HG03045 (cell line): Measurements from ENCODE around the gene CAMK2A.
"Not testable (repeated sequence)": the region's sequence is repeated elsewhere in the genome, so short reads cannot be mapped to it uniquely, and the experiment has no call there.

Experiments used
- ATAC-seq: cut with Tn5 transposase; IDR thresholded peaks from one replicate; pipeline ENCODE4 v1.9.1; 2021; ENCODE audit warnings: mild to moderate bottlenecking, moderate library complexity; ENCODE audit not compliant: unreplicated experiment

CAMK2A gene

DNA sequence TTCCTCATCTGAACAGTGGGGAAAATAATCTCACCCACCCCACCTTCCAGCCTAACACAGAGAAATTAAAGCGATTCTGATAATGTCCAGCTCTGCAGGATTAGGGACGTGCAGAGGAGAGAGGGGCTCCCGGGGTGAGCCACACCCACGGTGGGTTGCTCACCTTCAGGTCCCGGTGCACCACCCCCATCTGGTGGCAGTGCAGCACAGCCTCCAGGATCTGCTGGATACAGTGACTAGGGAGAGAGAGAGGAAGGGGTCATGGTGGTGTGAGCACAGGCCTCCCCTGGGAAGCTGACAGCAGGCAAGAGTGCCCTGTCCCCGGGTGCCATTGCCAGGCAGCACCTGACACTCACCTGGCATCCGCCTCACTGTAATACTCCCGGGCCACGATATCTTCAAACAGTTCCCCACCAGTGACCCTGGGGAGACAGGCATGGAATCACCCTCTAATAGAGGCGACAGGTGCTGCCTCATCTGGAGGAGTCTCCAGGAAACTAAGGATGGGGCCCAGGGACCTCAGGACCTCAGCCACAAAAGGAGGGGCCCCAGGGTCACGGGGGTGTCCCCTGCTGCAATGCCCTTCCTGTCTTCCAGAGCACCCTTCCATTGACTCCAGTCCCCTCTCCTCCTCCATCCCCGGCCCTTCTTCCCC, 33.0 kb downstream of the CAMK2A start:
- ATAC-seq = no peak

- ATAC-seq = no peak
Measured at GRCh38 chr5:150255659-150256409, 33.7 kb downstream of the CAMK2A start.

GRCh38 chr5:150254774-150255173, 34.8 kb downstream of the CAMK2A start:
- ATAC-seq = no peak

DNA sequence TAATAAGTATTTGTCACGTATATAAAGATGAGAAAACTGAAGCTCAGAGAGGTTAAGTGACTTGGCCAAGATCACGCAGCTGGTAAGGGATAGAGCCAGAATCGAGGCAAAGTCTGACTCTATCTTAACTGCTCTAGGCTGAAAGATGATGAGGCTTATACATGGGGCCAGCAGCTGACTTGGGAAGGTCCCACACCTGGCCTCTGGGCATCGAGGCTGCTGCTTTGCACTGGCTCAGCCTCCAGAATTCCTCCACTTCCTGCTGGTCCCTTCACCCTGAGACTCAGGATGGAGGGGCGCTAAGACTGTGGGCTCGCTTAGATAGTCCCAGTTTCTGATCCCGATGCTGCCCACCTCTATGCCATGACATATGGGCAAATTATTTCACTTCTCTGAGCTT, 35.2 kb downstream of the CAMK2A start:
- ATAC-seq = no peak

GRCh38 chr5:150253416-150254208, 36.0 kb downstream of the CAMK2A start:
- ATAC-seq = no peak

DNA sequence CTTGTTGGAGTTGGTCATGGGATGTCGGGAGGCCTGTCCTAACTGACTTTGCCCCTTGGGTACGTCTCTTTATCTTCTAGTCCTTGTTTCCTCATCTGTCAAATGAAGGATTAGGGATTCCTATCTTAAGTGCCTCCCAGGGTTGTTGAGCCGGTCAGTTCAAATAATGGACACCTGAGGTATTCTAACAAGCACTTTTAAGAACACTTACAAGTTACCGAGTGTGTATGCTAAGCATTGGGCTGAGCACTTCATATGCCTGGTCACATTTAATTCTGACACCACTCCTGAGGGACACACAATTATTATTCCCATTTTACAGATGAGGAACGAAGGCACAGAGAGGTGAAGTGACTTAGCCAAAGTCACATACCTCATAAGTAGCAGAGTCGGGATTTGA, 37.1 kb downstream of the CAMK2A start:
- ATAC-seq = no peak

DNA sequence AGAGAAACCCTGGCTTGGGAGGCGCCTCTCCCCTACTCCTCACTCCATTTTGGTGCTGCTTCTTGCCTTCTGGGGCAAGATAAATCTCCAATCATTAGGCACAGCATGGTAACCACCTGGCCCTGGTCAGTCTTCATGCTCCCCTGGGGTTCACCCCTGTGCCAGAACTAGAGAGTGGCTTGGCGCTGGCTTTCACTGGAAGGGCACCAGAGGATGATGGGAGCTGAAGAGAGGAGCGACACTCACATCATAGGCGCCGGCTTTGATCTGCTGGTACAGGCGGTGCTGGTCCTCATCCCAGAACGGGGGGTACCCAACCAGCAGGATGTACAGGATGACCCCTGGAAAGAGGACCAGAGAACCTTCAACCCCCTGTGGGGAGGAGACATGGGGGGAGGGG, 38.1 kb downstream of the CAMK2A start:
- no peak for ATAC-seq

- ATAC-seq = no peak
Measured at GRCh38 chr5:150249744-150250143, 39.8 kb downstream of the CAMK2A start.

DNA sequence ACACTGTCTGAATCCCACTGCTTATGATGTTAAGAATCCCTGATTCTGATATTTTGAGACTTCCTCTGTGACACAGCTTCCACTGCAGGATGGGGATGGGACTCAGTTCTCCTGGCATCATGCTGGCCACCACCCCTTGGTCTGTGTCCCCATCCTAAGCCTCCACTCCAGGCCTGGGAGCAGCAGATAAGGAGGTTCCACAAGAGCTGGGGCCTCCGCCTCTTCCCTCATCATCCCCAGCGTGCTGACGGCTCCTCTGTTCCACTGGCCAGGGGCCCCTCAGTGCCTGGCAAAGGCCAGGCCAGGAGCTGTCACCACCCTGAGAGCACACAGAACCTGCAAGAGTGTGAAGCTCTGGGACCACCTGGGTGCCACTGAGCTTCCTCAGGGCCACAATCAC, 40.6 kb downstream of the CAMK2A start:
- ATAC-seq = no peak

DNA sequence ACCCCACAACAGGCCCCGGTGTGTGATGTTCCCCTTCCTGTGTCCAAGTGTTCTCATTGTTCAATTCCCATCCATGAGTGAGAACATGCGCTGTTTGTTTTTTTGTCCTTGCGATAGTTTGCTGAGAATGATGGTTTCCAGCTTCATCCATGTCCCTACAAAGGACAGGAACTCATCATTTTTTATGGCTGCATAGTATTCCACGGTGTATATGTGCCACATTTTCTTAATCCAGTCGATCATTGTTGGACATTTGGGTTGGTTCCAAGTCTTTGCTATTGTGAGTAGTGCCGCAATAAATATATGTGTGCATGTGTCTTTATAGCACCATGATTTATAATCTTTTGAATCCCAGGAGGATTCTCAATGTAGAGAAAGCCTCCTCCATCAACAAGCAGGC, 41.1 kb downstream of the CAMK2A start:
- not testable (repeated sequence) for ATAC-seq

DNA sequence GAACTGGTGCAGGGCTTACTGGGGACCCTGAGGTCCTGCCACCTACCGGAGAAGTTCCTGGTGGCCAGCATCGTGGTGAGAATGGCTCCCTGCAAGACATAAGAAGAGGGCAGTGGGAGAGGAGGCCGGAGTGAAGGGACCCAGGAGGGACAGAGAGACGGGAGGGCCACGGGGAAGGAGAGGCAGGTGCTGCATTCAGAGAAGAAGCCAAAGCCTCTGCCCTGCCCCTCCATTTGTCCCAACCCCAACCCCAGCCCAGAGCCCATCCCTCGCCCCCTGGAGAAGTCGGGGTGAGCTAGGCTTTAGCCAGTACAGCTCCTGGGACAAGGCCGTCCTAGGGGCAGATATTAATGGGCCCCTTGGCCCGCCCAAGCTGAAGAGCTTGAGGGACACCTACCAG, 41.8 kb downstream of the CAMK2A start:
- no peak for ATAC-seq

- no peak for ATAC-seq
Measured at GRCh38 chr5:150246835-150247234, 42.7 kb downstream of the CAMK2A start.

GRCh38 chr5:150246429-150246828, 43.1 kb downstream of the CAMK2A start:
- ATAC-seq = no peak

GRCh38 chr5:150245808-150246207, 43.8 kb downstream of the CAMK2A start:
- ATAC-seq = no peak

DNA sequence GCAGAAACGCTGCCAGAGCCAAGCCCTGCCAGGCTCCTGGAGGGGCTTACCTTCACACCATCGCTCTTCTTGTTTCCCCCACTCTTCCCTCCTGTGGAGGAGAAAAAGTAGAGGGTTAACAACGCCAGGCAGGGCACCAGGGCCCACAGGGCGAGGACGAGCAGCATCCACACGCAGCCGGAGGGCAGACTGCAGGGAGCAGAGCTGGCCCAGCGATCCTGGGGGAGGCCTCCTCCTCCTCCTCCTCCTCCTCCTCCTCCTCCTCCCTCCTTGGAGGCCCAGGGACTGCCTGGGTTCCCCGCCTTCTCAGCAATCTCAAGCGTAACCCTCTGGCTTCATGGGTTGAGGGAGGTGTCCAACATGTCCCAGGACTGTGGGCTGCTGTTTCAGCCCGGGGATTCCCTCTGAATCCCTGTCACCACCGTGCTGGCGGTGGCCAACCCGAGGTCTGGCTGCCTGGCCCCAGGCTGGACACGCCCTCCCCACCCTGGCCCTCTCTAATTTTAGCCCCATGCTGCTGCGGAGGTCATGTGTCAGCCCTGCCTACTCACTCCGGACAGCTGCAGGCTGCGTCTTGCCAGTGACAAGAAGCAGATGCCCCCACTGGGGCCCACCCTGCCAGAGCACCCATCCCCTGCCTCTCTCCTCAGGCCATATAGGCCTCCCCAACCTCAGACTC, 44.3 kb downstream of the CAMK2A start:
- no peak for ATAC-seq

DNA sequence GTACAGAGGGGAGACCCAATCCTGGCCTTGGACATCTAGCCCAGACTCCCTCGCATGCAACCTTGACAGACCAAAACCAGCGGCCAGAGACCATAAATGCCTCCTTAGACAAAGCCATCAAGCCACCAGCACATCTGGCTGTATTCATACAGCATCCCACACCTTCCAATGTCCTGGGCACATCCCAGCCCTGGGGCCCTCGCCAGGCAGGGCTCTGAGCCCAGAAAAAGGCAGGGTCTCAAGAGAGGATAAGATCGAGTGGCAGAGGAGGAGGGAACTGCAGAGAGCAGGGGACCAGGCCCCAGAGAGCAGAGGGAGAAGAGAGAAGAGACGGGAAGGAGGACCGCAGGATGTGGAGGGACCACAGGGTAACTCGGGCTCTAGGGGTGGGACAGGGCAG, 45.4 kb downstream of the CAMK2A start:
- ATAC-seq = no peak

- no peak for ATAC-seq
Measured at GRCh38 chr5:150243590-150243989, 46.0 kb downstream of the CAMK2A start.

DNA sequence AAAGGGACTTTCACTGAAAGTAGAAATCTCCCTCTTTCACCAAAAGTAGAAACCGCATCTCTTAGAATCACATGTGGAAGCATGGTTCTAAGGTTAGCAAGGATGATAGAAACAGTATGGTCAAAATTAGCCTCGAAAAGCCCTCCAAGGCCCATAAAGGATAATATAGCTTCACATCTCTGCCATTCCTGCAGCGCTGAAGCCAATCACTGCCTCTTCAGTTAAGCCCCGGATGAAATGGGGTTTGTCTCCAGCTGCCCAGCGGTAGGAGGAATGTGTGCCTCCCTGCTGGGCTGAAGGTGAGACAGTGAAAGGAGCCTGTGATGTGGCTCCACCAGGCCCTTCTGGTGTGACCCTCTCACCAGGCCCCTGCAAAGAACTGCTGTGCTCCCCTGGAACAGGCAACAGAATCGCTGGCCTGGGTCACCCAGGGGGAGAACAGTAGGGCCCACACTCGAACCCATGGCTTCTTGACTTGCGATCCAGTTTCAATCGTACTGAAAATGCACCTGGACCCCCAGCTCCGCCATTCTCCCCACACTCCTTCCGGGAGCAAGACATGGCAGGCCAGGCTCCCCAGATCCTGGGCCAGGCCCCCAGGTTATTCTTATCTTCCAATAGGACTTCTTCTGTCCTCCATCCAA, 47.2 kb downstream of the CAMK2A start:
- no peak for ATAC-seq

DNA sequence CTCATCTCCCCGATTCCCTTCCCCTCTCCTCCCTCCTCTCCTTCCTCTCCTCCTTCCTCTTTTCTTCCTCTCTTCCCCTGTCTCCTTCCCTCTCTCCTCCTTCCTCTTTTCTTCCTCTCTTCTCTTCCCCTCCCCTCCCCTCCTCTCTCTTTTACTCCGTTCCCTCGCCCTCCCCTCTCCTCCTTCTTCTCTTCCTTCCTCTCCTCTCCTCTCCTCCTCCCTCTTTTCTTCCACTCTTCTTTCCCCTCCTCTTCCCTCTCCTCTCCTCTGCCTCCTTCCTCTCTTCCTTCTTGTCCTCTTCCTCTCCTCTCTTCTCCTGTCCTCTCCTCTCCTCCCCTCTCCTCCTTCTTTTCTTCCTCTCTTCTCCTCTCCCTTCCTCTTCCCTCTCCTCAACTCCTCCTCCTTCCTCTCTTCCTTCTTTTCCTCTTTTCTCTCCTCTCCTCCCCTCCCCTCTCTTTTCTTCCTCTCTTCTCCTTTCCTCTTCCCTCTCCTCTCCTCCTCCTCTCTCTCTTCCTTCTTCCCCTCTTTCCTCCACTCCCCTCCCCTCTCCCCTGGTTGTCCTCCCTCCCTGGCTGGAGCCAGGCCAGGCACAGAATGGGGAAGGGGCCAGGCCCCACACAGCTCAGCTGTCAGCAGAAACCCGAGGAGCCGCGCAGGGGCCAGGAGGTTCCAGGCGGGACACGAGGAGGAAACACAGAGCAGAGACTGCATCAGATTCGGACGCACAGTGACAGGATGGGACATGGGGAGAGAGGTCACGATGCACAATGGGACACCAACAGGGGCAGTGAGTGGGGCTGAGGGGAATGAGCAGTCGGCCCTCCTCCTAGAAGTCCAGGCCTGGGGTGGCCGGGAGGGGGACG, 48.0 kb downstream of the CAMK2A start:
- ATAC-seq = no peak

GRCh38 chr5:150239794-150240122, 49.8 kb downstream of the CAMK2A start:
- ATAC-seq = no peak
